ENCODE measurements around the gene CD247. TPM values are rescaled to one million over a fixed set of nuclear protein-coding genes. Genes with fewer than 3 reads are reported as not detected.
A peak's percentile ranks its signal among the peaks of the same experiment; 100 is the strongest.

CD247 gene
- total and polyA plus RNA-seq, 9 of the 15 experiments (the other 6 are each of a cell fraction or from before 2014, with no cell fraction given): 0.08 to 0.42 (median 0.28) TPM; not detected in 5

- CTCF ChIA-PET (ENCODE audit: low intra/inter-chr PET ratio): interaction anchor here (0.6 kb wide), 1 partner anchor 45 kb away, joined by 3 read pairs; no protein-coding TSS in a partner anchor
- H3K9me3 ChIP-seq (replicated peaks; ENCODE audit: control insufficient read depth, insufficient read depth, low read depth, low read length): no peaks in the 10 kb centered on the region
- in situ Hi-C loops (cut with MboI): no loop called here
- no peaks in the 10 kb centered on the region for H4K20me1 ChIP-seq (replicated peaks; ENCODE audit: control insufficient read depth, insufficient read depth, low read length)
- no peak for TF ChIP-seq ZBTB17 (CRISPR knock-in tag; IDR thresholded peaks at IDR 0.05)
- TF ChIP-seq LCOR (CRISPR knock-in tag; IDR thresholded peaks at IDR 0.05): no peak
- TF ChIP-seq MAZ (CRISPR knock-in tag; conservative IDR thresholded peaks at IDR 0.05 in 1 of 2, IDR thresholded peaks at IDR 0.05 in 1 of 2): no peak
- no peak for TF ChIP-seq ZBTB49 (CRISPR knock-in tag; IDR thresholded peaks at IDR 0.05; ENCODE audit: borderline replicate concordance)
- TF ChIP-seq RAD51 (IDR thresholded peaks at IDR 0.05; ENCODE audit: borderline replicate concordance, low read depth): no peak
- TF ChIP-seq BCLAF1 (IDR thresholded peaks at IDR 0.05; ENCODE audit: borderline replicate concordance in 1 of 2, control insufficient read depth in 1 of 2, low read depth in 2 of 2, low read length in 1 of 2): no peak
- TF ChIP-seq ZNF740 (CRISPR knock-in tag; IDR thresholded peaks at IDR 0.05): no peak
- no peak for TF ChIP-seq ZNF740 (tag; IDR thresholded peaks at IDR 0.05)
- no peak for TF ChIP-seq TCF3 (CRISPR knock-in tag; IDR thresholded peaks at IDR 0.05)
- intact Hi-C loops (cut with micrococcal nuclease): no loop called here
- H3K4me1 ChIP-seq (replicated peaks in 1 of 2; ENCODE audit: control insufficient read depth in 2 of 2, insufficient read depth in 2 of 2, low read length in 2 of 2): peaks cover 0 to 4% of the 10 kb centered on the region in 2 experiments; a peak in 2 of 5 replicates
- H2AFZ ChIP-seq (ENCODE audit: low read depth, low read length): no peak overlapping the region
- POLR2A ChIA-PET: interaction anchor here (0.6 to 1.2 kb wide), 3 partner anchors 9 to 118 kb away, joined by 3 to 9 read pairs (median 4); no protein-coding TSS in a partner anchor
- H3K4me3 ChIP-seq: no peak overlapping the region
- no peaks in the 10 kb centered on the region for H3K36me3 ChIP-seq (ENCODE audit: control insufficient read depth, insufficient read depth, low read length)
- H3K27me3 ChIP-seq (ENCODE audit: control insufficient read depth in 2 of 2, insufficient read depth in 2 of 2, low read length in 2 of 2): peaks cover 14 to 37% of the 10 kb centered on the region in 2 experiments
- H3K4me2 ChIP-seq (ENCODE audit: insufficient read depth, low read length): no peak overlapping the region
- no peak for DNase-seq (ENCODE audit: extremely low read depth in 1 of 4, low spot score in 3 of 4)
- WGBS (ENCODE audit: insufficient coverage, low coverage, missing lambda C conversion rate): 33% methylated on average over 12 of the region's 12 CpGs
- peaks cover 4% of the 10 kb centered on the region for H3K9me1 ChIP-seq (ENCODE audit: control insufficient read depth, insufficient read depth, low read length)
- H3K79me2 ChIP-seq (ENCODE audit: control insufficient read depth, insufficient read depth, low read length): no peaks in the 10 kb centered on the region
- H3K9ac ChIP-seq (ENCODE audit: insufficient read depth in 1 of 2, low read depth in 2 of 2, low read length in 2 of 2): 0 out of 4 replicates have a peak overlapping the region, but pooled peaks of 1 of the 2 experiments have one; percentile 27
- H3K27ac ChIP-seq (ENCODE audit: extremely low read depth, low read depth, low read length): no peak overlapping the region
- no peak for FAIRE-seq
- ATAC-seq: no peak
- BruUV-seq (replicated peaks): no TSS peak
Measured at GRCh38 chr1:167484726-167485502, 33.4 kb downstream of the CD247 start.
